Thoracic aorta (tissue), 2 donors: ENCODE results near the gene MAP3K8. TPM values are rescaled to one million over a fixed set of nuclear protein-coding genes. Genes with fewer than 3 reads are reported as not detected.
"Not testable (repeated sequence)": the region's sequence is repeated elsewhere in the genome, so short reads cannot be mapped to it uniquely, and the experiment has no call there.

Experiments
- ATAC-seq: fragments of 150-250 bp; one replicate; pipeline ENCODE4 v1.8.0; 2017; ENCODE audit warnings: low read depth; ENCODE audit not compliant: insufficient number of reproducible peaks, low FRiP score
- DNase-seq: peaks from one replicate; pipeline ENCODE4 v3.0.0-alpha.2; 2020; ENCODE audit warnings: low spot score
- H3K27ac ChIP-seq, 2 donors: fragments of 200-600 bp; sonication (generic); 1 replicate in 1 of 2; 2 replicates in 1 of 2; pipeline ENCODE4 v1.5.1; 2016; ENCODE audit warnings: mild to moderate bottlenecking in 2 of 2, moderate library complexity in 2 of 2
- H3K27me3 ChIP-seq: fragments of 200-600 bp; sonication (generic); replicated peaks from 2 replicates; pipeline ENCODE4 v1.6.0; 2016; ENCODE audit warnings: mild to moderate bottlenecking; ENCODE audit not compliant: insufficient read depth
- H3K36me3 ChIP-seq: fragments of 200-600 bp; sonication (generic); one replicate; pipeline ENCODE4 v1.5.1; 2016
- H3K4me1 ChIP-seq, 2 donors: fragments of 200-600 bp; sonication (generic); 1 replicate in 1 of 2; 2 replicates in 1 of 2; pipeline versions ENCODE4 v1.5.1 to v1.6.0; 2016; ENCODE audit warnings: low read depth in 2 of 2, mild to moderate bottlenecking in 1 of 2; ENCODE audit not compliant: control insufficient read depth in 1 of 2
- H3K4me3 ChIP-seq: fragments of 200-600 bp; sonication (generic); 2 replicates; pipeline ENCODE4 v1.5.1; 2016; ENCODE audit warnings: mild to moderate bottlenecking
- H3K9me3 ChIP-seq: fragments of 200-600 bp; sonication (generic); 2 replicates; pipeline ENCODE4 v1.5.1; 2016
- total RNA-seq, 2 donors: library from RNA; depleted of rRNA; stranded (reverse); fragments of >200 nt; gene quantifications; one replicate each; pipeline versions ENCODE4 v1.1.0 to v1.2.3, GENCODE V29; 2016
- TF ChIP-seq, protein P1 (sequence below): fragments of 200-600 bp; sonication (generic); IDR thresholded peaks from one replicate; pipeline ENCODE4 v1.5.1; 2019; ENCODE audit warnings: antibody characterized with exemption

MAP3K8 gene
- total RNA-seq, 2 donors from 2014 or later: 63.4 to 64.3 TPM

GRCh38 chr10:30476511-30477155 is 42.6 kb downstream of the MAP3K8 start:
- ATAC-seq: no peak
- TF ChIP-seq, protein P1, sequence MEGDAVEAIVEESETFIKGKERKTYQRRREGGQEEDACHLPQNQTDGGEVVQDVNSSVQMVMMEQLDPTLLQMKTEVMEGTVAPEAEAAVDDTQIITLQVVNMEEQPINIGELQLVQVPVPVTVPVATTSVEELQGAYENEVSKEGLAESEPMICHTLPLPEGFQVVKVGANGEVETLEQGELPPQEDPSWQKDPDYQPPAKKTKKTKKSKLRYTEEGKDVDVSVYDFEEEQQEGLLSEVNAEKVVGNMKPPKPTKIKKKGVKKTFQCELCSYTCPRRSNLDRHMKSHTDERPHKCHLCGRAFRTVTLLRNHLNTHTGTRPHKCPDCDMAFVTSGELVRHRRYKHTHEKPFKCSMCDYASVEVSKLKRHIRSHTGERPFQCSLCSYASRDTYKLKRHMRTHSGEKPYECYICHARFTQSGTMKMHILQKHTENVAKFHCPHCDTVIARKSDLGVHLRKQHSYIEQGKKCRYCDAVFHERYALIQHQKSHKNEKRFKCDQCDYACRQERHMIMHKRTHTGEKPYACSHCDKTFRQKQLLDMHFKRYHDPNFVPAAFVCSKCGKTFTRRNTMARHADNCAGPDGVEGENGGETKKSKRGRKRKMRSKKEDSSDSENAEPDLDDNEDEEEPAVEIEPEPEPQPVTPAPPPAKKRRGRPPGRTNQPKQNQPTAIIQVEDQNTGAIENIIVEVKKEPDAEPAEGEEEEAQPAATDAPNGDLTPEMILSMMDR: no peak
- H3K4me1 ChIP-seq: no peaks in the 10 kb centered on the region

DNA sequence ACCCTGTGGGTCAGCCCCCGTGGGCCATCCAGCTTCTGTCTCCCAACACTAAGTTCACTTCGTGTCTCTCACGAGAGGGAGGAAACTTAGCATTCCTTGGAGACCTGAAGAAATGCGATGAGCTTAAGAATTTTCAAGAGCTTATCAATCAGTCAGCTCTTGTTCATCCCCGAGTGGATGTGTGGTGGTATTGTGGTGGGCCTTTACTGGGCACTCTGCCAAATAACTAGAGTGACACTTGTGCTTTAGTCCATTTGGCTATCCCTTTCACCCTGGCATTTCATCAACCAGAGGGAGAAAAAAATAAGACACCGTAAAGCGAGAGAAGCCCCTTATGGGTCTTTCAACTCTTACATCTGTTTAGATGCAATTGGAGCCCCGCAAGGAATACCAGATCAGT is 45.5 kb downstream of the MAP3K8 start:
- not testable (repeated sequence) for H3K9me3 ChIP-seq, H3K27me3 ChIP-seq, H3K36me3 ChIP-seq, H3K4me3 ChIP-seq, H3K27ac ChIP-seq, H3K4me1 ChIP-seq, DNase-seq, ATAC-seq

More at GRCh38 chr10:30476511-30477155, 42.6 kb downstream of the MAP3K8 start:
- Histone ChIP-seq H3K27me3 (no peaks in the 10 kb centered on the region), H3K4me3 (no peak overlapping the region), H3K27ac (no peak overlapping the region), H3K36me3 (no peaks in the 10 kb centered on the region), H3K9me3 (no peaks in the 10 kb centered on the region)
- DNase-seq: no peak

- no peaks in the 10 kb centered on the region for H3K4me1 ChIP-seq
- ATAC-seq (no peak), DNase-seq (no peak)
- H3K27ac ChIP-seq: no peak overlapping the region
- TF ChIP-seq, protein P1: no peak
- H3K4me3 ChIP-seq: no peak overlapping the region
- no peaks in the 10 kb centered on the region for H3K9me3 ChIP-seq
- no peaks in the 10 kb centered on the region for H3K27me3 ChIP-seq
- no peaks in the 10 kb centered on the region for H3K36me3 ChIP-seq
Measured at GRCh38 chr10:30481603-30482002, 47.6 kb downstream of the MAP3K8 start.

- Histone ChIP-seq H3K27ac (no peak overlapping the region), H3K36me3 (no peaks in the 10 kb centered on the region), H3K9me3 (no peaks in the 10 kb centered on the region), H3K4me3 (no peak overlapping the region), H3K27me3 (no peaks in the 10 kb centered on the region), H3K4me1 (peaks cover 3 to 10% of the 10 kb centered on the region in 2 donors)
- DNase-seq: no peak
- TF ChIP-seq, protein P1: no peak
- ATAC-seq: no peak
Measured at GRCh38 chr10:30488316-30488715, 54.3 kb downstream of the MAP3K8 start.

DNA sequence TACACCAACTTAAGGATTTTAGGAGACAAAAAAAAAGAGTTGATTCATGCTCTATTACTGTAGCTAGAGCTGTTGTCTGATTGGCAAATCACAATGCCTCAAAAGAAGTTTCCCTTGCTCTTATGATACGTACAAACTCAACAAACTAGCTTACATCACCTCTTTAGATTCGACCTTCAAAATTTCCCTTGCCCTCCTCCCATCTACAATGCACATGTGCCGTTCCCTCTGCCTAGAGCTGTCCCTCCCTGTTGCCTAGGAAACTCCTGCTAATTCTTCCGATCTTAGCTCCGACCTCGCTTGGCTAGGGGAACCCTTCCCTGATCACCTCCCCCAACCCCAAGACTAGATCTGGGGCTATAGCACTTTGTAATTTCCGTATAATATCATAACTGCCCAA is 55.4 kb downstream of the MAP3K8 start:
- Histone ChIP-seq H3K4me3 (no peak overlapping the region), H3K4me1 (peaks cover 3 to 12% of the 10 kb centered on the region in 2 donors), H3K27me3 (no peaks in the 10 kb centered on the region), H3K36me3 (no peaks in the 10 kb centered on the region), H3K9me3 (no peaks in the 10 kb centered on the region), H3K27ac (no peak overlapping the region)
- no peak for DNase-seq
- no peak for ATAC-seq
- TF ChIP-seq, protein P1: no peak
